Loucy (cell line): Measurements from ENCODE around the gene MACROD1.

ENCODE experiments used
- H2AFZ ChIP-seq: fragments of 200-600 bp; sonication (generic); 2 replicates; pipeline ENCODE4 v1.6.0; 2016; ENCODE audit warnings: antibody characterized with exemption, mild to moderate bottlenecking, low read length, moderate library complexity
- H3F3A ChIP-seq: fragments of 200-600 bp; 2 replicates; pipeline ENCODE4 v1.6.0; 2016; ENCODE audit warnings: antibody characterized with exemption, low read depth, mild to moderate bottlenecking
- H3K27me3 ChIP-seq: fragments of 200-600 bp; sonication (generic); 2 replicates; pipeline ENCODE4 v1.6.1; 2014; ENCODE audit warnings: low read length, mild to moderate bottlenecking; ENCODE audit not compliant: insufficient read depth, poor library complexity, severe bottlenecking
- H3K36me3 ChIP-seq: fragments of 200-600 bp; sonication (generic); 2 replicates; pipeline ENCODE4 v1.6.1; 2016; ENCODE audit warnings: low read length; ENCODE audit not compliant: insufficient read depth
- H3K4me1 ChIP-seq: fragments of 200-600 bp; sonication (generic); 2 replicates; pipeline ENCODE4 v1.5.1; 2014; ENCODE audit warnings: low read length, mild to moderate bottlenecking; ENCODE audit not compliant: insufficient read depth, poor library complexity, severe bottlenecking
- H3K4me2 ChIP-seq: fragments of 200-600 bp; sonication (generic); 2 replicates; pipeline ENCODE4 v1.6.0; 2014; ENCODE audit warnings: antibody characterized with exemption, low read length, low read depth, mild to moderate bottlenecking; ENCODE audit not compliant: poor library complexity, severe bottlenecking
- H3K4me3 ChIP-seq: fragments of 200-600 bp; sonication (generic); 2 replicates; pipeline ENCODE4 v1.5.1; 2014; ENCODE audit warnings: low read length, mild to moderate bottlenecking, mixed read lengths; ENCODE audit not compliant: poor library complexity, severe bottlenecking
- H3K79me2 ChIP-seq: fragments of 200-600 bp; sonication (generic); 2 replicates; pipeline ENCODE4 v1.6.1; 2014; ENCODE audit warnings: low read length; ENCODE audit not compliant: insufficient read depth
- H3K9ac ChIP-seq: fragments of 200-600 bp; sonication (generic); 2 replicates; pipeline ENCODE4 v1.6.0; 2014; ENCODE audit warnings: mild to moderate bottlenecking, low read depth, low read length, moderate library complexity; ENCODE audit not compliant: poor library complexity, severe bottlenecking
- H3K9me2 ChIP-seq: fragments of 200-600 bp; sonication (generic); replicated peaks from 2 replicates; pipeline ENCODE4 v1.6.1; 2016; ENCODE audit warnings: low read depth, low read length, mixed read lengths
- H3K9me3 ChIP-seq: fragments of 200-600 bp; sonication (generic); 2 replicates; pipeline ENCODE4 v1.6.1; 2014; ENCODE audit warnings: mild to moderate bottlenecking, antibody characterized with exemption, low read length, low read depth; ENCODE audit not compliant: insufficient read depth
- H4K20me1 ChIP-seq: fragments of 200-600 bp; sonication (generic); 2 replicates; pipeline ENCODE4 v1.6.0; 2014; ENCODE audit warnings: antibody characterized with exemption, low read length, mild to moderate bottlenecking; ENCODE audit not compliant: insufficient read depth, poor library complexity, severe bottlenecking
- CTCF ChIP-seq: fragments of 200-600 bp; sonication (generic); conservative IDR thresholded peaks from 2 replicates; pipeline ENCODE4 v1.5.1; 2014; ENCODE audit warnings: mild to moderate bottlenecking, antibody characterized with exemption, low read length
- EZH2phosphoT487 ChIP-seq: fragments of 200-600 bp; IDR thresholded peaks from 2 replicates; pipeline ENCODE4 v1.6.1; 2018; ENCODE audit warnings: antibody characterized with exemption, mild to moderate bottlenecking, moderate library complexity, borderline replicate concordance

Gene MACROD1

GRCh38 chr11:64180891-64181290 lies 15.0 kb upstream of the MACROD1 start:
- Histone ChIP-seq H4K20me1 (peaks cover 9% of the 10 kb centered on the region), H3K27me3 (no peaks in the 10 kb centered on the region), H2AFZ (no peak overlapping the region), H3K9me2 (no peaks in the 10 kb centered on the region), H3F3A (no peaks in the 10 kb centered on the region), H3K9me3 (no peaks in the 10 kb centered on the region), H3K79me2 (peaks cover 26% of the 10 kb centered on the region), H3K4me3 (peak overlapping the region; percentile 19), H3K4me2 (peak overlapping the region; percentile 57), H3K36me3 (no peaks in the 10 kb centered on the region), H3K9ac (peak overlapping the region; percentile 57), H3K4me1 (peaks cover 29% of the 10 kb centered on the region)
- no peak for TF ChIP-seq EZH2phosphoT487
- no peak for TF ChIP-seq CTCF

GRCh38 chr11:64178951-64179639 lies 13.2 kb upstream of the MACROD1 start:
- TF ChIP-seq CTCF (no peak), EZH2phosphoT487 (no peak)
- H3K9me3 ChIP-seq: no peaks in the 10 kb centered on the region
- H3K4me1 ChIP-seq: peaks cover 25% of the 10 kb centered on the region

GRCh38 chr11:64178203-64178602 lies 12.3 kb upstream of the MACROD1 start:
- peaks cover 7% of the 10 kb centered on the region for H3K79me2 ChIP-seq
- no peaks in the 10 kb centered on the region for H3K9me3 ChIP-seq
- H3K4me1 ChIP-seq: peaks cover 16% of the 10 kb centered on the region
- H3K36me3 ChIP-seq: no peaks in the 10 kb centered on the region
- H4K20me1 ChIP-seq: no peaks in the 10 kb centered on the region
- no peaks in the 10 kb centered on the region for H3K27me3 ChIP-seq
- H3F3A ChIP-seq: no peaks in the 10 kb centered on the region
- H2AFZ ChIP-seq: no peak overlapping the region
- H3K4me2 ChIP-seq: no peak overlapping the region
- no peak overlapping the region for H3K4me3 ChIP-seq
- H3K9ac ChIP-seq: no peak overlapping the region
- no peaks in the 10 kb centered on the region for H3K9me2 ChIP-seq
- TF ChIP-seq CTCF (no peak), EZH2phosphoT487 (no peak)

More at GRCh38 chr11:64178951-64179639, 13.2 kb upstream of the MACROD1 start:
- Histone ChIP-seq H3F3A (no peaks in the 10 kb centered on the region), H4K20me1 (peaks cover 8% of the 10 kb centered on the region), H3K36me3 (no peaks in the 10 kb centered on the region), H3K9me2 (no peaks in the 10 kb centered on the region), H2AFZ (no peak overlapping the region), H3K4me2 (no peak overlapping the region), H3K79me2 (peaks cover 16% of the 10 kb centered on the region), H3K9ac (no peak overlapping the region), H3K4me3 (no peak overlapping the region), H3K27me3 (no peaks in the 10 kb centered on the region)
